Calu3 (cell line): ENCODE measurements around the gene FAM50A. TPM values are rescaled to one million over a fixed set of nuclear protein-coding genes. Genes with fewer than 3 reads are reported as not detected.
"Not testable (repeated sequence)": the region's sequence is repeated elsewhere in the genome, so short reads cannot be mapped to it uniquely, and the experiment has no call there.

Experiments used
- BruUV-seq: library from RNA; stranded (reverse); fragments of 400-500 nt; replicated peaks from 2 replicates; lab custom pipeline; 2021; lab: Mats Ljungman, UMichigan
- CTCF ChIA-PET: fragments of 300-600 bp; sonication (Branson Sonifier 250); formaldehyde crosslinking; loops from one replicate; lab custom pipeline; 2022; ENCODE audit warnings: antibody characterized with exemption; lab: Charles Lee
- DNase-seq: peaks from one replicate; pipeline ENCODE4 v3.0.0; 2022
- H3K27ac Mint-ChIP-seq: one replicate; pipeline ENCODE4 v1.8.0; 2022; ENCODE audit warnings: mixed read lengths; ENCODE audit not compliant: unreplicated experiment
- H3K27me3 Mint-ChIP-seq: one replicate; pipeline ENCODE4 v1.8.0; 2022; ENCODE audit warnings: mixed read lengths; ENCODE audit not compliant: unreplicated experiment
- H3K36me3 Mint-ChIP-seq: one replicate; pipeline ENCODE4 v1.8.0; 2022; ENCODE audit warnings: mild to moderate bottlenecking, moderate library complexity, mixed read lengths; ENCODE audit not compliant: insufficient read depth, unreplicated experiment
- H3K4me1 Mint-ChIP-seq: one replicate; pipeline ENCODE4 v1.8.0; 2022; ENCODE audit warnings: mild to moderate bottlenecking, low read depth, mixed read lengths; ENCODE audit not compliant: unreplicated experiment
- H3K4me3 Mint-ChIP-seq: one replicate; pipeline ENCODE4 v1.8.0; 2022; ENCODE audit warnings: mild to moderate bottlenecking, low read depth, moderate library complexity, mixed read lengths; ENCODE audit not compliant: unreplicated experiment
- H3K9me3 Mint-ChIP-seq: one replicate; pipeline ENCODE4 v1.8.0; 2022; ENCODE audit warnings: low read depth, mixed read lengths; ENCODE audit not compliant: unreplicated experiment
- CTCF ChIP-seq: fragments of 200-600 bp; IDR thresholded peaks from one replicate; pipeline ENCODE4 v1.8.0; 2022; ENCODE audit warnings: antibody characterized with exemption; ENCODE audit not compliant: unreplicated experiment
- intact Hi-C: fragments of 100-400 bp; cut with micrococcal nuclease; formaldehyde crosslinking; loops from one replicate; pipeline ENCODE4 v1.10.0; 2022; ENCODE audit not compliant: unreplicated experiment
- total RNA-seq: library from RNA; stranded (reverse); gene quantifications from 2 replicates; pipeline ENCODE4 v1.2.3, GENCODE V29; 2022

FAM50A gene
- total RNA-seq, 1 experiment from 2014 or later, result 88.9 TPM

- Mint-ChIP-seq H3K27ac (peak overlapping the region; percentile 99), H3K36me3 (peaks cover 78% of the 10 kb centered on the region), H3K4me1 (no peaks in the 10 kb centered on the region), H3K9me3 (no peaks in the 10 kb centered on the region), H3K4me3 (peak overlapping the region; percentile 86), H3K27me3 (peaks cover 16% of the 10 kb centered on the region)
- DNase-seq, result peak; percentile 88
- TSS peak; percentile 79 for BruUV-seq
- CTCF ChIA-PET, result interaction anchor here (1.2 to 2.2 kb wide), 2 partner anchors 128 to 143 kb away, joined by 3 to 8 read pairs; no protein-coding TSS in a partner anchor
- intact Hi-C loops, result no loop called here
- peak; percentile 92 for TF ChIP-seq CTCF
These were observed 45.0 kb upstream of the FAM50A start for GRCh38 chrX:154398668-154399526.

- intact Hi-C loops, result no loop called here
- no peak for TF ChIP-seq CTCF
- Mint-ChIP-seq H3K4me1 (no peaks in the 10 kb centered on the region), H3K4me3 (peak overlapping the region; percentile 86), H3K9me3 (no peaks in the 10 kb centered on the region), H3K27me3 (peaks cover 16% of the 10 kb centered on the region), H3K27ac (peak overlapping the region; percentile 99), H3K36me3 (peaks cover 81% of the 10 kb centered on the region)
- no TSS peak for BruUV-seq
- no peak for DNase-seq
- CTCF ChIA-PET, result interaction anchor here (1.2 kb wide), 1 partner anchor 142 kb away, joined by 3 read pairs; no protein-coding TSS in a partner anchor
These were observed 44.2 kb upstream of the FAM50A start for GRCh38 chrX:154399527-154400368.

- H3K36me3 Mint-ChIP-seq, result peaks cover 83% of the 10 kb centered on the region
- H3K27me3 Mint-ChIP-seq, result peaks cover 16% of the 10 kb centered on the region
- CTCF ChIA-PET, result interaction anchor here (1.2 kb wide), 1 partner anchor 141 kb away, joined by 3 read pairs; no protein-coding TSS in a partner anchor
- H3K4me1 Mint-ChIP-seq, BruUV-seq, H3K9me3 Mint-ChIP-seq, DNase-seq, intact Hi-C loops: not testable (repeated sequence)
- H3K4me3 Mint-ChIP-seq, result peak overlapping the region; percentile 86
- peak overlapping the region; percentile 86 for H3K27ac Mint-ChIP-seq
These were observed 43.5 kb upstream of the FAM50A start for GRCh38 chrX:154400369-154400817.

DNA sequence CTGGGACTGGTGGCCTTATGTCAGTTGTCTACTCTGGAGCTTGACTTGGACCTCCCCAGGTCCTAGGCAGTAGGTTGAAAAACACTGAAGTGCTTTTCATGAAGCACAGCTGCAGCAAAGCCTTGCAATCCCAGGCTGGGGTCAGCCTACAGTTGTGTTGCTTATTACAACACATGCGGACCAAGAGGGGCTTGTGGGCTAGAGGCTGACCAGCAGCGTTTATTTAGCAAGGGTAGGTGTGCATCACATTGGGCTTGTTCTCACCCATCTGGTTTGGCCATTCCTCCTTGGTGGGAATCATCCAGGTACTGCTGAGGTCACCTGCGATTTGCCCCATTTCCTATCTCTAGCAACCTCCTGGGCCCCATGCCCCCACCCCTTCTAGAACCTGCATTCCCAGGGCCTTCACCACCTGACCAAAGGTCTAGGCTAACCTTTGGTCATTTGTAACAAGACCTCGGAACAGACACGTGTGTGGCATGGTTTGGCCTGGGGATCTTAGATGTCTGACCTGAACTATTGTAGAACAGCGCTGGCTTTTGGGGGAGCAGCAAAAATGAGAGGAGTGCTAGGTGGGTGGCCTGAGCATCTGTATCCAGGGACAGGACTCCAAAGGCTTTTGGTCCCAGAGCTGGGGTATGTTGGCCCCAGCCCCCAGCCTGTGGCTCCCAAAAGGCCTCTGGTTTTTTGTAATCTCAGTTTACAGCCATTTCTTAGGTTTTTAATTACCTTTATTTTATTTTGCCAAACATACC lies 42.7 kb upstream of the FAM50A start:
- H3K4me1 Mint-ChIP-seq, result no peaks in the 10 kb centered on the region
- BruUV-seq, result no TSS peak
- H3K4me3 Mint-ChIP-seq, result no peak overlapping the region
- H3K27ac Mint-ChIP-seq, result peak overlapping the region; percentile 86
- intact Hi-C loops, result no loop called here
- H3K36me3 Mint-ChIP-seq, result peaks cover 83% of the 10 kb centered on the region
- TF ChIP-seq CTCF, result no peak
- H3K9me3 Mint-ChIP-seq, result no peaks in the 10 kb centered on the region
- CTCF ChIA-PET, result no interaction called here
- H3K27me3 Mint-ChIP-seq, result peaks cover 16% of the 10 kb centered on the region
- no peak for DNase-seq
